Natural killer cell (primary cell): ENCODE data around the gene ENTR1. TPM values are rescaled to one million over a fixed set of nuclear protein-coding genes. Genes with fewer than 3 reads are reported as not detected.

Experiments used
- ATAC-seq, 3 donors: fragments of 150-1000 bp in 2 of 3; fragments of 200-7000 bp in 1 of 3; cut with Tn5 transposase; 1 replicate in 1 of 3; 2 replicates in 2 of 3; pipeline ENCODE4 v1.10.0; 2021; ENCODE audit warnings: mild to moderate bottlenecking in 2 of 3, moderate library complexity in 2 of 3
- DNase-seq, 2 donors: peaks; one replicate each; pipeline versions ENCODE4 v3.0.0 to v3.0.0-alpha.2; 2013 to 2021; ENCODE audit warnings: mixed read lengths in 1 of 2
- H3K27ac ChIP-seq: one replicate; pipeline ENCODE4 v1.5.1; 2013; ENCODE audit warnings: mild to moderate bottlenecking, low read length
- H3K27me3 ChIP-seq: one replicate; pipeline ENCODE4 v1.6.1; 2013; ENCODE audit warnings: low read length; ENCODE audit not compliant: control insufficient read depth, insufficient read depth
- H3K36me3 ChIP-seq: one replicate; pipeline ENCODE4 v1.6.1; 2013; ENCODE audit warnings: low read length; ENCODE audit not compliant: control insufficient read depth, insufficient read depth
- H3K4me1 ChIP-seq: one replicate; pipeline ENCODE4 v1.6.1; 2013; ENCODE audit warnings: low read length; ENCODE audit not compliant: control insufficient read depth, insufficient read depth
- H3K4me3 ChIP-seq: one replicate; pipeline ENCODE4 v1.5.1; 2013; ENCODE audit warnings: low read length
- H3K9me3 ChIP-seq: one replicate; pipeline ENCODE4 v1.6.1; 2013; ENCODE audit warnings: low read length; ENCODE audit not compliant: control insufficient read depth, insufficient read depth
- H3K27ac Mint-ChIP-seq, 2 donors: one replicate each; pipeline ENCODE4 v1.8.0; 2022; ENCODE audit warnings: mild to moderate bottlenecking in 2 of 2, mixed read lengths in 2 of 2, moderate library complexity in 1 of 2
- H3K27me3 Mint-ChIP-seq, 2 donors: one replicate each; pipeline ENCODE4 v1.8.0; 2022; ENCODE audit warnings: low read depth in 2 of 2, mixed read lengths in 2 of 2
- H3K36me3 Mint-ChIP-seq: one replicate; pipeline ENCODE4 v1.8.0; 2022; ENCODE audit warnings: mixed read lengths
- H3K4me1 Mint-ChIP-seq, 2 donors: one replicate each; pipeline ENCODE4 v1.8.0; 2022; ENCODE audit warnings: mixed read lengths in 2 of 2
- H3K4me3 Mint-ChIP-seq: one replicate; pipeline ENCODE4 v1.8.0; 2022; ENCODE audit warnings: mild to moderate bottlenecking, moderate library complexity, mixed read lengths
- H3K9me3 Mint-ChIP-seq, 2 donors: one replicate each; pipeline ENCODE4 v1.8.0; 2022; ENCODE audit warnings: mixed read lengths in 2 of 2
- WGBS: methylation state at CpG from one replicate; pipeline ENCODE4 v1.1.7; 2013; ENCODE audit warnings: missing lambda C conversion rate; ENCODE audit not compliant: insufficient coverage; 5-methylcytosine and 5-hydroxymethylcytosine counted together
- intact Hi-C: fragments of 100-400 bp; cut with micrococcal nuclease; formaldehyde crosslinking; loops from one replicate; pipeline ENCODE4 v1.14.2; 2022
- total RNA-seq, 4 donors: library from RNA; stranded (reverse); fragments of 120-200 nt in 1 of 4; gene quantifications; one replicate each; pipeline versions ENCODE4 v1.2.3 to v1.2.4, GENCODE V29; 2013 to 2022
- TF ChIP-seq, protein P1 (sequence below): fragments of 200-600 bp; IDR thresholded peaks from one replicate; pipeline ENCODE4 v1.8.0; 2022; ENCODE audit warnings: antibody characterized with exemption

The ENTR1 gene
- total RNA-seq, 3 donors from 2014 or later (not counting 1 experiment from before 2014, with no cell fraction given), result 38.7 to 62.3 (median 41.6) TPM

DNA sequence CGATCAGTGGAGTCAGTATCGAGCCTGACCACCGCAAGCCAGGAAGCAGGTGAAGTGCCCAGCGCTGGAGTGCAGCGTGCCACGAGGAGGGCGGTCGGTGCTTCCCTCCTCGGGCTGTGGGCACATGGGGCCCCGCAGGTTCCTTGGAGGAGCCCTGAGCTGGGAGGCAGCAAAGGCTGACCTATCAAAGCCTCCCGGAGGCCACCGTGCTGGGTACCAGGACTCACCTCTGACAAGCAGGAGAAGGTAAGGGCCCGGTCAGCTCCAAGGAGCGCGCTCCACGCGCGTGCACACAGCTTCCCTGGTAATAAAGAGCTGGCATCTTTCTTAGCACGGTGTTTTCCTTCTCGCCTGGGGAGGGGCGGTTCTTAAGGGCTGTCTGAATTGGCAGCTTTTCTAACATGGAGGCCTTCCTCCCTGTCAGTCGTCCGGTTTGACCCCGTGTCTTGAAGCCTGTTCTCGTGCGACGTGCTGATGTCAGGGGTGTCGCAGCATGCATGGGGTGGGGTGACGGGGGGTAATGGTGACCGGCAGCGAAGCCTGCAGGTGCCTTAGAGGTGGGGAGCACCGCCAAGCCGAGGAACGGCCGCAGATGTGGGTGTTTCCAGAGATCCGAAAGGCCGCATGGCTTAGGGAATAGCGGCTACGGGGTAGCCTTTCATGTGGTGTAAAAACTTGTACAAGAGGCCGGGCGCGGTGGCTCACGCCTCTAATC is 13.2 kb upstream of the ENTR1 start:
- Mint-ChIP-seq H3K27me3 (no peaks in the 10 kb centered on the region), H3K4me1 (no peaks in the 10 kb centered on the region), H3K9me3 (no peaks in the 10 kb centered on the region), H3K36me3 (no peaks in the 10 kb centered on the region), H3K4me3 (no peak overlapping the region), H3K27ac (no peak overlapping the region)
- Histone ChIP-seq H3K4me1 (no peaks in the 10 kb centered on the region), H3K27me3 (no peaks in the 10 kb centered on the region), H3K27ac (no peak overlapping the region), H3K4me3 (no peak overlapping the region), H3K36me3 (peaks cover 45% of the 10 kb centered on the region), H3K9me3 (no peaks in the 10 kb centered on the region)
- no peak for DNase-seq
- ATAC-seq, result no peak
- intact Hi-C loops, result no loop called here
- WGBS, result 94% methylated on average over 43 of the region's 43 CpGs
- TF ChIP-seq, protein P1, sequence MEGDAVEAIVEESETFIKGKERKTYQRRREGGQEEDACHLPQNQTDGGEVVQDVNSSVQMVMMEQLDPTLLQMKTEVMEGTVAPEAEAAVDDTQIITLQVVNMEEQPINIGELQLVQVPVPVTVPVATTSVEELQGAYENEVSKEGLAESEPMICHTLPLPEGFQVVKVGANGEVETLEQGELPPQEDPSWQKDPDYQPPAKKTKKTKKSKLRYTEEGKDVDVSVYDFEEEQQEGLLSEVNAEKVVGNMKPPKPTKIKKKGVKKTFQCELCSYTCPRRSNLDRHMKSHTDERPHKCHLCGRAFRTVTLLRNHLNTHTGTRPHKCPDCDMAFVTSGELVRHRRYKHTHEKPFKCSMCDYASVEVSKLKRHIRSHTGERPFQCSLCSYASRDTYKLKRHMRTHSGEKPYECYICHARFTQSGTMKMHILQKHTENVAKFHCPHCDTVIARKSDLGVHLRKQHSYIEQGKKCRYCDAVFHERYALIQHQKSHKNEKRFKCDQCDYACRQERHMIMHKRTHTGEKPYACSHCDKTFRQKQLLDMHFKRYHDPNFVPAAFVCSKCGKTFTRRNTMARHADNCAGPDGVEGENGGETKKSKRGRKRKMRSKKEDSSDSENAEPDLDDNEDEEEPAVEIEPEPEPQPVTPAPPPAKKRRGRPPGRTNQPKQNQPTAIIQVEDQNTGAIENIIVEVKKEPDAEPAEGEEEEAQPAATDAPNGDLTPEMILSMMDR, result no peak

DNA sequence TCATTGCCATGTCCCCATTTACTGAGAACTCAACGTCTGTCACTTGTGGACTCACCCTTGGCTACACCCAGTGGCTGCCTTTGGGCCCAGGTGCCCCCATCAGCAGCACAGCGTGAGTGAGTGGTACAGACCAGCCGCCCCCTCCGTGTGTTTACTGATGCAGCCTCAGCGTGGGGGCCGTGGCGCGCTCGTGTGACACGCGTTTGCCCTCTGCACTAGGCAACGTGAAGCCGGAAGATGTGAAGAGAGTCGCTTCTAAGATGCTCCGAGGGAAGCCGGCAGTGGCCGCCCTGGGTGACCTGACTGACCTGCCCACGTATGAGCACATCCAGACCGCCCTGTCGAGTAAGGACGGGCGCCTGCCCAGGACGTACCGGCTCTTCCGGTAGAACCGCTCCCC is 12.5 kb upstream of the ENTR1 start:
- Histone ChIP-seq H3K4me1 (no peaks in the 10 kb centered on the region), H3K27me3 (no peaks in the 10 kb centered on the region), H3K4me3 (no peak overlapping the region), H3K27ac (no peak overlapping the region), H3K36me3 (peaks cover 51% of the 10 kb centered on the region), H3K9me3 (no peaks in the 10 kb centered on the region)
- 98% methylated on average over 26 of the region's 26 CpGs for WGBS
- TF ChIP-seq, protein P1, result no peak
- no peak overlapping the region for H3K4me3 Mint-ChIP-seq
- ATAC-seq (no peak), DNase-seq (no peak)
- H3K9me3 Mint-ChIP-seq, result no peaks in the 10 kb centered on the region
- no peaks in the 10 kb centered on the region for H3K36me3 Mint-ChIP-seq
- H3K27ac Mint-ChIP-seq, result no peak overlapping the region
- intact Hi-C loops, result no loop called here
- no peaks in the 10 kb centered on the region for H3K27me3 Mint-ChIP-seq
- H3K4me1 Mint-ChIP-seq, result no peaks in the 10 kb centered on the region

DNA sequence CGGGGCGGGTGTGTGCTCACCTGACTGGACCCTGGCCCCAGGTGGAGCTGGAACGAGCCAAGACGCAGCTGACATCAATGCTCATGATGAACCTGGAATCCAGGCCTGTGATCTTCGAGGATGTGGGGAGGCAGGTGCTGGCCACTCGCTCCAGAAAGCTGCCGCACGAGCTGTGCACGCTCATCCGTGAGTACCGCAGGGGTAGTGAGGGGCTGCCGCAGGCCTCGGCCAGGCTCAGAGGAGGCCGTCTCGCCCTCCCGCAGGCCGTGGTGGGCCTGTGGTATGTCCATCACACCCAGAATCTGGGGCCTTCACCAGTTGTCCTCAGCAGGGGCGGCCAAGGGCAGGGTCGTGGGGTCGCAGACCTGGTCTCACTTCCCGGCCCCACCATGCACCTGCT is 11.4 kb upstream of the ENTR1 start:
- WGBS, result 96% methylated on average over 21 of the region's 21 CpGs
- no peak overlapping the region for H3K27ac Mint-ChIP-seq
- intact Hi-C loops, result no loop called here
- H3K27me3 ChIP-seq, result no peaks in the 10 kb centered on the region
- H3K36me3 ChIP-seq, result peaks cover 58% of the 10 kb centered on the region
- TF ChIP-seq, protein P1, result no peak
- DNase-seq, result no peak
- H3K4me3 ChIP-seq, result no peak overlapping the region
- no peaks in the 10 kb centered on the region for H3K36me3 Mint-ChIP-seq
- no peaks in the 10 kb centered on the region for H3K9me3 Mint-ChIP-seq
- no peaks in the 10 kb centered on the region for H3K4me1 Mint-ChIP-seq
- H3K9me3 ChIP-seq, result no peaks in the 10 kb centered on the region
- no peaks in the 10 kb centered on the region for H3K4me1 ChIP-seq
- no peaks in the 10 kb centered on the region for H3K27me3 Mint-ChIP-seq
- no peak for ATAC-seq
- H3K27ac ChIP-seq, result no peak overlapping the region
- no peak overlapping the region for H3K4me3 Mint-ChIP-seq

DNA sequence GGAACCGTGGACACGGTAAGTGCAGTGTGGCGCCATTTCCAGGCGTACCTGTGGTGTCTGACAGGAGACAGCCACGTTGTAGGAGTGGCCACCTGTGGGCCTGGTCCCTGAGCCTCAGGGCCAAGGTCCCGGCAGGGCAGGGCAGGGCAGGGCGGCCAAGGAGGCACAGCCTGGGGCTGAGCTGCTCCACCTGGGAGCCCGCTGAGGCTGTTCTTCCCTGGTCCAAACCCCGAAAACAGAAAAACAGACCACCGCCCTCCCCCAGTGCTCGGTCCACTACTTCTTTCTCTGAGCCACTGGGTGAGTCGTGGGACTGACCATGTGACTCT is 8.6 kb upstream of the ENTR1 start:
- H3K9me3 ChIP-seq, result no peaks in the 10 kb centered on the region
- Mint-ChIP-seq H3K9me3 (no peaks in the 10 kb centered on the region), H3K4me1 (no peaks in the 10 kb centered on the region), H3K27me3 (no peaks in the 10 kb centered on the region), H3K36me3 (no peaks in the 10 kb centered on the region), H3K4me3 (no peak overlapping the region), H3K27ac (no peak overlapping the region)
- H3K4me3 ChIP-seq, result no peak overlapping the region
- TF ChIP-seq, protein P1, result no peak
- intact Hi-C loops, result no loop called here
- WGBS, result 97% methylated on average over 12 of the region's 12 CpGs
- no peaks in the 10 kb centered on the region for H3K4me1 ChIP-seq
- ATAC-seq, result no peak
- H3K36me3 ChIP-seq, result peaks cover 76% of the 10 kb centered on the region
- no peak overlapping the region for H3K27ac ChIP-seq
- H3K27me3 ChIP-seq, result no peaks in the 10 kb centered on the region
- DNase-seq, result no peak
